ENCODE results near the gene PCNX3. TPM values are rescaled to one million over a fixed set of nuclear protein-coding genes. Genes with fewer than 3 reads are reported as not detected.

The PCNX3 gene
- total and polyA plus RNA-seq, 2 of the 4 experiments (the other 2 are of a cell fraction) = 5.6 to 33.2 TPM

GRCh38 chr11:65622011-65622410 lies 6.4 kb downstream of the PCNX3 start:
- DNase-seq (no peak), ATAC-seq (ENCODE audit: low read depth) (no peak)
- Histone ChIP-seq H3K14ac (replicated peaks; ENCODE audit: low read depth, low read length) (no peak overlapping the region), H2BK5ac (ENCODE audit: low read depth, low read length, poor library complexity, severe bottlenecking) (no peak overlapping the region), H4K5ac (ENCODE audit: low read depth, low read length) (no peak overlapping the region), H4K20me1 (ENCODE audit: insufficient read depth, low read length) (peaks cover 12% of the 10 kb centered on the region), H3K4me3 (ENCODE audit: insufficient read depth, low read depth, low read length) (no peak overlapping the region), H3K79me1 (ENCODE audit: low read depth in 1 of 2, low read length in 2 of 2) (peaks cover 17 to 29% of the 10 kb centered on the region in 2 experiments), H3K9ac (ENCODE audit: low read depth, low read length) (no peak overlapping the region), H2BK15ac (ENCODE audit: low read depth, low read length) (no peak overlapping the region), H3K9me1 (ENCODE audit: insufficient read depth, low read length) (no peaks in the 10 kb centered on the region), H2AFZ (replicated peaks; ENCODE audit: low read length, poor library complexity) (no peak overlapping the region), H3K4ac (ENCODE audit: low read depth, low read length) (no peak overlapping the region), H3K36me3 (ENCODE audit: control insufficient read depth, insufficient read depth, low read length) (peaks cover 80% of the 10 kb centered on the region), H3K27me3 (ENCODE audit: control insufficient read depth, insufficient read depth, low read length) (no peaks in the 10 kb centered on the region), H3K18ac (ENCODE audit: low read depth, low read length) (no peak overlapping the region), H4K91ac (ENCODE audit: insufficient read depth, low read depth, low read length) (no peak overlapping the region), H3K9me3 (ENCODE audit: control insufficient read depth, insufficient read depth, low read length) (no peaks in the 10 kb centered on the region), H2AK9ac (replicated peaks; ENCODE audit: low read depth, low read length, poor library complexity) (no peak overlapping the region), H2BK20ac (ENCODE audit: low read depth, low read length) (no peak overlapping the region), H4K8ac (ENCODE audit: low read depth in 2 of 2, low read length in 2 of 2) (no peak overlapping the region), H3K4me1 (ENCODE audit: control insufficient read depth, insufficient read depth, low read length) (no peaks in the 10 kb centered on the region), H3K23ac (ENCODE audit: low read depth, low read length) (no peak overlapping the region), H2AK5ac (ENCODE audit: low read depth, low read length) (no peak overlapping the region), H2BK120ac (ENCODE audit: low read depth, low read length) (no peak overlapping the region), H3K56ac (ENCODE audit: extremely low read depth, insufficient read depth, low read length) (no peak overlapping the region), H3K4me2 (ENCODE audit: low read depth, low read length) (no peak overlapping the region), H3K27ac (ENCODE audit: insufficient read depth, low read length) (no peak overlapping the region)
- no peak for TF ChIP-seq RCOR1 (IDR thresholded peaks at IDR 0.05; ENCODE audit: insufficient replicate concordance, low read length)
- no peak for TF ChIP-seq CTCF (conservative IDR thresholded peaks at IDR 0.05; ENCODE audit: low read depth, low read length)
- no peak for TF ChIP-seq RFX5 (IDR thresholded peaks at IDR 0.05; ENCODE audit: low read depth, low read length)
- TF ChIP-seq MAFK (IDR thresholded peaks at IDR 0.05; ENCODE audit: low read depth, low read length) = no peak
- no peak for TF ChIP-seq ELK1 (IDR thresholded peaks at IDR 0.05; ENCODE audit: borderline replicate concordance, low read depth, low read length)
- no peak for TF ChIP-seq MXI1 (IDR thresholded peaks at IDR 0.05; ENCODE audit: borderline replicate concordance, low read depth, low read length)
- TF ChIP-seq CEBPB (IDR thresholded peaks at IDR 0.05; ENCODE audit: low read depth, low read length) = no peak
- no peak for TF ChIP-seq CHD1 (IDR thresholded peaks at IDR 0.05; ENCODE audit: low read depth, low read length)
- TF ChIP-seq USF2 (IDR thresholded peaks at IDR 0.05; ENCODE audit: low read depth, low read length) = no peak
- TF ChIP-seq BHLHE40 (IDR thresholded peaks at IDR 0.05; ENCODE audit: low read depth, low read length) = no peak
- TF ChIP-seq NFE2L2 (IDR thresholded peaks at IDR 0.05; ENCODE audit: low read depth, low read length) = no peak
- TF ChIP-seq MAZ (IDR thresholded peaks at IDR 0.05; ENCODE audit: borderline replicate concordance, low read depth, low read length) = no peak
- no peak for TF ChIP-seq RAD21 (IDR thresholded peaks at IDR 0.05; ENCODE audit: low read length)
- TF ChIP-seq POLR2A (IDR thresholded peaks at IDR 0.05; ENCODE audit: low read depth, low read length) = no peak
- no peak for TF ChIP-seq SMC3 (IDR thresholded peaks at IDR 0.05; ENCODE audit: low read depth, low read length)
- TF ChIP-seq FOS (IDR thresholded peaks at IDR 0.05; ENCODE audit: low read depth, low read length) = no peak
- BruUV-seq (replicated peaks) = no TSS peak
- in situ Hi-C loops (cut with MboI; ENCODE audit: low sequenced_read_pairs) = no loop called here
- WGBS, 2 experiments (ENCODE audit: extremely low coverage in 2 of 2, insufficient read length in 1 of 2) = 98% methylated on average over 11 of the region's 16 CpGs; no CpG with 5 or more reads in 1 of the 2 experiments
- ChIA-PET POLR2A (ENCODE audit: unreplicated experiment) (interaction anchor here (0.5 kb wide), 1 partner anchor 15 kb away, joined by 8 read pairs; no protein-coding TSS in a partner anchor), CTCF (no interaction called here)
- intact Hi-C loops (cut with micrococcal nuclease) = no loop called here
- dilution Hi-C loops (cut with HindIII; ENCODE audit: low sequenced_read_pairs, unreplicated experiment) = no loop called here
